NB4 (cell line): ENCODE results near the gene SMARCE1.
A peak's percentile ranks its signal among the peaks of the same experiment; 100 is the strongest.

Experiments
- DNase-seq: peaks from one replicate; pipeline ENCODE4 v3.0.0; 2010; ENCODE audit warnings: low read depth
- H3K4me3 ChIP-seq: one replicate; pipeline ENCODE4 v1.5.1; 2011; ENCODE audit warnings: mild to moderate bottlenecking, low read depth, low read length, moderate library complexity
- MYC ChIP-seq: IDR thresholded peaks from 2 replicates; pipeline ENCODE4 v1.6.1; 2011; ENCODE audit warnings: low read depth, low read length
- POLR2A ChIP-seq: IDR thresholded peaks from 2 replicates; pipeline ENCODE4 v1.6.1; 2011; ENCODE audit warnings: mild to moderate bottlenecking; ENCODE audit not compliant: insufficient read length; ENCODE audit errors: extremely low read depth
- TF ChIP-seq, protein P1 (sequence below): IDR thresholded peaks from one replicate; pipeline ENCODE4 v1.5.1; 2012; ENCODE audit warnings: low read depth, low read length
- TF ChIP-seq, protein P2 (sequence below): IDR thresholded peaks from 2 replicates; pipeline ENCODE4 v1.6.1; 2011; ENCODE audit warnings: low read depth, low read length

Gene SMARCE1

DNA sequence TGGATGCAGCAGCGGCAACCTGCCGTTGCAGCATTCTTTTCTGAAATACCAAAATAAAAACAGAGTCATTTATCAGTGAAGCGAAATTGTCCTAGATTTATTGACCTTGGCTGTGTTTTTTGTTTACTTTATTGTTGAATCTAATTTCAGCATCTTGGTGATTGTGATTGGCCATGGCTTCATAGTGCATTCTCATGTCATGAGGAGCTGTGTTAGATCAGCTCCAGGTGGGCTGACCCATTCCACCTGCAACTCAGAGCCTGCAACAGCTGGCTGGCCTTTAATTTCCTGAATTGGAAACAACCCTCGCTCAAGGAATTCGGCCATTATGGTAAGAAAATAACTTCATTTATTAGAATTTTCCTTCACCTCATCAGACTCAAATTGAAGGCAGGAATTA is 39.5 kb upstream of the SMARCE1 start:
- no peak for DNase-seq
- TF ChIP-seq, protein P1, sequence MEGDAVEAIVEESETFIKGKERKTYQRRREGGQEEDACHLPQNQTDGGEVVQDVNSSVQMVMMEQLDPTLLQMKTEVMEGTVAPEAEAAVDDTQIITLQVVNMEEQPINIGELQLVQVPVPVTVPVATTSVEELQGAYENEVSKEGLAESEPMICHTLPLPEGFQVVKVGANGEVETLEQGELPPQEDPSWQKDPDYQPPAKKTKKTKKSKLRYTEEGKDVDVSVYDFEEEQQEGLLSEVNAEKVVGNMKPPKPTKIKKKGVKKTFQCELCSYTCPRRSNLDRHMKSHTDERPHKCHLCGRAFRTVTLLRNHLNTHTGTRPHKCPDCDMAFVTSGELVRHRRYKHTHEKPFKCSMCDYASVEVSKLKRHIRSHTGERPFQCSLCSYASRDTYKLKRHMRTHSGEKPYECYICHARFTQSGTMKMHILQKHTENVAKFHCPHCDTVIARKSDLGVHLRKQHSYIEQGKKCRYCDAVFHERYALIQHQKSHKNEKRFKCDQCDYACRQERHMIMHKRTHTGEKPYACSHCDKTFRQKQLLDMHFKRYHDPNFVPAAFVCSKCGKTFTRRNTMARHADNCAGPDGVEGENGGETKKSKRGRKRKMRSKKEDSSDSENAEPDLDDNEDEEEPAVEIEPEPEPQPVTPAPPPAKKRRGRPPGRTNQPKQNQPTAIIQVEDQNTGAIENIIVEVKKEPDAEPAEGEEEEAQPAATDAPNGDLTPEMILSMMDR = no peak
- TF ChIP-seq, protein P2, sequence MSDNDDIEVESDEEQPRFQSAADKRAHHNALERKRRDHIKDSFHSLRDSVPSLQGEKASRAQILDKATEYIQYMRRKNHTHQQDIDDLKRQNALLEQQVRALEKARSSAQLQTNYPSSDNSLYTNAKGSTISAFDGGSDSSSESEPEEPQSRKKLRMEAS = no peak
- no peak for TF ChIP-seq MYC
- no peak for TF ChIP-seq POLR2A
- no peak overlapping the region for H3K4me3 ChIP-seq

DNA sequence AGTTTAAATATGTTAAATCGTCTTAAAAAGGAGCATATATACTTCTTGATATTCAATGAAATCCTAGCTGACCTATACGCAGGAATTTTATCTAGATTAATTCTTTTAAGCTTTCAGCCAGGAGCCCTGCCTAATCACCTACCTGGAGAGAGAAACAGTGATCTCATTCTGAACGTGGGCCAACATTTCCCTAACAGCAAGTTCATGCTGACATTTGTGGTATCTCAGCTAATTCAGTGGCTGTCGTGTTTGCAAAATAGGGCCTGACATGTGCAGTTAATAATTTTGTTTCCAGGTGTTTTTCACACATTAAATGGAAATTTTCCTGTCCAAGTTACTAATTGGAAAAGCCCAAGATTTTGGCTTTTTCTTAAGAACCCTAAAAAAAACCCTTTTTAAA is 38.6 kb upstream of the SMARCE1 start:
- DNase-seq = no peak
- no peak overlapping the region for H3K4me3 ChIP-seq
- TF ChIP-seq, protein P2 = no peak
- TF ChIP-seq, protein P1 = no peak
- TF ChIP-seq POLR2A (no peak), MYC (no peak)

DNA sequence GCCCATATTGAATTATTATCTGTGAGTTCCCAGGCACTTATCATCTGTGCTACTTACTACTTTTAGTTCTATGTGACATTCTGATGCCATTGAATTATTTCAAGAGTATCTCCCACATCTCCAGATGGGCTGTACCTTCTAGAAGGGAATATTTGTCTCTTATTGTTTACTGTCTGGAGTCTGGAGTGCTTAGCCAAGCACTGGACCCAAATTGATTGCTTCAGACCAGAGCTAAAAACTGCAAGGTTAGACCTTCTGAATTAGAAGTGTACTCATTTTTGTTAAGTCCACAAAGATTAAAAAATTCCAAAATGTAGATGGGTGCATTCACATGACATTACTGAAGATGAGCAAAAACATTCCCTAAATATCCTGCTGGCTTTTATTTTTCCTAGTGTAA is 33.4 kb upstream of the SMARCE1 start:
- H3K4me3 ChIP-seq = no peak overlapping the region
- DNase-seq = no peak
- TF ChIP-seq MYC (no peak), POLR2A (no peak)
- TF ChIP-seq, protein P1 = no peak
- TF ChIP-seq, protein P2 = no peak

DNA sequence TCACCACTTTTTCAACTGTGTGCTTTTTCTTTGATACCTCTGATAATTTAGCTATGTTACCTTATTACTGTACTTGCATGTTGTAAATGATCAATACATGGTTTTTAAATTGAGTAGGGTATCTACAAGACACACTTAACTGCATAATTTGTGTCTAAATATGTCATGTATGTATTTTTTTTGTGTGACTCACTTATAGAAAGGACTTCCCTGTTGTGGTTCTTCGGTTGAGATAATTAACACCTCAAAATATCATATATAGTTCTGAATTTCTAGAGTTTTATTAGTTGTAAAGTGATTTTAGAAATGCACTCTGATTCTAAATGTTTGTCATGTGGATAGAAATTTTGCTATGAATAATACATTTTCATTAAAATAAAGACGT is 31.9 kb upstream of the SMARCE1 start:
- no peak overlapping the region for H3K4me3 ChIP-seq
- DNase-seq = no peak
- TF ChIP-seq POLR2A = no peak
- TF ChIP-seq, protein P2 = no peak

DNA sequence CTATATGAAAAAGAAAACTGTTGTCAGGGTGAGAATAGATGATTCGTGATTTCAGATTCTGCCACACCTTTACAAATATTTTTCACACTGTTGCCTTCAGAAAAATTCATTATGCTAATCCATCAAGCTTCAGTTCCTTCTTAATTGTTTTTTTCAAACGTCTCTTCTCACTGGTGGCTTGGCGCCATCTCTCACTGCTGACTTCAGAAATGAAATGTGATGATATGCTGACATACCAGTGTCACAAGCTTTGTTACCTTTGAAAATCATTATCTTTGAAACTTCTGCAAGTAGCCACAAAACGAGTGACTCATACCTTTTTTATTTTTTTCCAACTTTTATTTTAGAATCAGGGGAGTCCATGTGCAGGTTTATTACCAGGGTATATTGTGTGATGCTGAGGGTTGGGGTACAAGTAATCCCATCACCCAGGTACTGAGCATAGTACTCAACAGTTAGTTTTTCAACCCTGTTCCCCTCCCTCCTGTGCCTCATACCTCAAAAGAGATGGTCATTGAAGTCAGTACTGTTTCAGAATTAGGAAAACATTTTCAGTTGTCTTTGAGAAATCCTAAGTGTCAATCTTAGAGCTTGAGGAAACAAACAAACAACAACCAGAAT is 31.4 kb upstream of the SMARCE1 start:
- no peak overlapping the region for H3K4me3 ChIP-seq
- DNase-seq = peak; percentile 4
- no peak for TF ChIP-seq POLR2A
- TF ChIP-seq MYC = no peak
- TF ChIP-seq, protein P1 = no peak
- TF ChIP-seq, protein P2 = no peak

DNA sequence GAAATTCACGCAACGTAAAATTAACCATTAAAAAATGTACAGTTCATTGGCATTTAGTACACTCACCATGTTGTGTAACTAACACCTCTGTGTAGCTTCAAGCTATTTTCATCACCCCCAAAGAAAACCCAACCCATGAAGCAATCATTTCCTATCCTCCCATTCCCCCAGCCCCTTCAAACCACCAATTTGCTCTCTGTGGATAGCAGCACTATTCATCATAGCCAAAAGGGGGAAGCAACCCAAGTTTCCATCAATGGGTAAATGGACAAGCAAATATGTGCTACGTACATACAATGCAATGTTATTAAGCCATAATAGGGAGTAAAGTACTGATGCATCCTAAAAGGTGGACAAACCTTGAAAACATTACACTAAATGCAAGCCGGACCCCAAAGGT is 28.3 kb upstream of the SMARCE1 start:
- no peak overlapping the region for H3K4me3 ChIP-seq
- DNase-seq = peak; percentile 89
- TF ChIP-seq, protein P1 = peak; percentile 50
- TF ChIP-seq POLR2A = no peak
